Ecto neural progenitor cell (in vitro differentiated cells): ENCODE results near the gene UTS2B.

ENCODE experiments used
- DNase-seq: peaks from one replicate; pipeline ENCODE4 v3.0.0-alpha.2; 2018; ENCODE audit warnings: low spot score

Gene UTS2B

DNA sequence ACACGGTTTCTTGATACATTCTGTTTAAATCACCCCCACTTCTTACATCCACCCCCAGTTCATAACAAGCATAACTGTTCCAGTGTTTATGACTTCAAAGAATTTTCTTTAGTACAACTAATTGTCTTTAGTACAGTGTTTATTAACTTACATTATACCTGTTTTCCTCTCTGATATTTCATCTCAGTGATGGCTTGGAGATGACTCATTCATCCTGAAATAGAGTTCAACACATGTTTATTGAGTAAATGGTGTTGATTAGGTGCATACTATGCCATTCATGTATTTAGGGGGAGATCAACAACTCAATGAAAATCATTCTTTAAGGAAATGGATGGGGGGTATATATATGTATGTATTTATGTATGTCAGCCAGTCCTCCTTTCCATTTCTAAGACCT lies 21.7 kb upstream of the UTS2B start:
- DNase-seq, result no peak

DNA sequence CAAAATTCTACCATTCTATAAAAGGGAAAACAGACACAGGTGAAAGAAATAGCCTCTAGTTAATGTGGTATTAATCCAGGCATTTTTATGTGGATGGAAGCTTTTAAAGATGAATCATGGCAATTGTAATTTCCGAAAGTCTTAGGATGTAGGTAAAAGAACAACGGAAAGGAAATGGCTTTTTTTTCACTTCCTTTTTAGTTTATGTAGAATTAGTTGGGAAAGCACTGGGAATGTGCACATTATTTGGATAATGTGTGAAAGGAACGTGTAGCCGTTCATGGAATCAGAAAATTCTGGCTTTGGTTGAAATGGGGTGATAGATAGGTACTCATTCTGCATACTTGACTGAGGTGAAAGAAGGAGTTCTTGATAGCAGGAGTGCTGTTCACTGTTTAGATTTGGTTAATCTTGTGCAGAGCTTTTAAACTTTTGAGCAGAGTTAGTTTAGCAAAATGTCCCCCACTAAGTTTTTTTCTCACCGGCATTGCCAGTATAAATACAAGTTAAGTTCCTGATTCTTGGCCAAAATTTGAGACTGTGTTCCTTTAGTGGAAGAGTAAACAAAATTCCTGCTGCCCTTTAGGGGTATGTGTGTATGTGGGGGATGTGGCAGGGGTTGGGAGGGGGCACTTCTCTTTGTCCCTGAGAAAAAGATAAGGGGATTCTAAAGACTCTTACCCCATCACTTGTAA lies 20.2 kb upstream of the UTS2B start:
- DNase-seq, result no peak

DNA sequence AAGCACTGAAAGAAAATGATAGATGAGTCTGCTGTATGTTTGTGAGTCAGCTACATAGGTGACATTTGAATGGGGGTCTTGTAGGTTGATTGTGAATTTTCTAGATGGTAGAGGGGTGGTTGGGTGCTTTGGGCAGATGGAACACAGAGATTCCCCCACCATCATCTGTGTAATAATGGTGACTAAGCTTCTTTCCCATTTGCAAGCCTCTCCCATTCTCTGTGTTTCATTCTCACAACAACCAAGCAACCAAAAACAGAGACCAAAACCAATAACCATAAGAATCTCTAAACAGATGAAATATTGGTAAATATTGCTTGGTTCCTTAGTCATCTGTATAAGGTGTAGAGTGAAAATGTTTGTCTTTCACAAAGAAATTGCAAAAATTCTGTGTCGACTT lies 17.8 kb upstream of the UTS2B start:
- DNase-seq, result no peak

DNA sequence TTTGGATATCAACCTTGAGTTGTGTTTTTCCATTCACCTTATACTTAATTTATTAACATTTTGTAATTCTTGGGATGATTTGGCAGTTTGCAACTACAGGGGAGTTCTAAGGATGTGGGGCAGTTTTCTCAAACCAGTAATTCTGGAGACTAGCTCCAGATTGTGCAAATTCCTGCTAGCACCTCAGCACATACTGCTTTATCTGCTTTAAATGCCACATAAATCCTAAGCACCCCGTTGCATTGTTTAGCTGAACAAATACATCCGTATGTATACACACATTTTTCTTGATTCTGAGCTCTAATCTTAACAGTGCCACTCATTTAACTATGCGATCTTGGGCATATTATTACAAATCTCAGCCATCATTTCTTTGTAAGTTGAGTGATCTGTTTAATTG lies 16.9 kb upstream of the UTS2B start:
- no peak for DNase-seq

DNA sequence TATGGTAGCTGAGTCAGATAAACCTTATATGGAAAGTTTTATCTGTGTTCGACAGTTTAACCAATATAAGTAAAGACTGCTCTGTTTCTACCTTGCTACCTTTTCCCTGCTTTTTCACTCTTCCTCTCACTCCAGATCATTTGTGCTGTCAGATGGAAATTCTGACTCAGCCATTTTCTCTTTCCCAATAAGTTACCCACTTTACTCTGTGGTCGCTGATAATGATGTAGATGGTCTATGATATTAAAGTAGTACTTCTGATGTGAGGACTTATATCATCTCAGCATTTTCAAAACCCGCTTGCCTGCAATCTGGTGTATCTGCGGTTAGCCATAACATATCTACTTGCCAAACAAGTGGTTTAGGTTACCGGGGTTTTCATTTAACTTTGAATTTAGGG lies 15.0 kb upstream of the UTS2B start:
- DNase-seq, result no peak

DNA sequence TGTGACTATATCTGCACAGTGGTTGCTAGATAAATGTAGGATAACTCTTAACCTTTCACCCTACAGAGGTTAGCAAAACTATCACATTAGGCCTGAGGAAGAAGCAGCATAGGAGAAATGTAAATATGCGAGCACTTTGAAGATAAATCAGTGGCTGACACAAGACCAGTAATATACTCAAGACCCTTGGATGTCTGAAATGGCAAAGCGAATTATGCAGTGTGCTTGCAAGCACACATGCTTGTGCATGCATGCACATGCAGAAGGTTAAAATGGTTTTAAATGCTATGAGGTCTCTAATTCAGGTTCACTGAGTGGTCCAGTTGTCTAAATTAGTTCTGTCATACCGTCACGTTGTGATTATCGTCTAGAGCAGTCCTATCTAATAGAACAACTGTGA lies 13.6 kb upstream of the UTS2B start:
- DNase-seq, result no peak

DNA sequence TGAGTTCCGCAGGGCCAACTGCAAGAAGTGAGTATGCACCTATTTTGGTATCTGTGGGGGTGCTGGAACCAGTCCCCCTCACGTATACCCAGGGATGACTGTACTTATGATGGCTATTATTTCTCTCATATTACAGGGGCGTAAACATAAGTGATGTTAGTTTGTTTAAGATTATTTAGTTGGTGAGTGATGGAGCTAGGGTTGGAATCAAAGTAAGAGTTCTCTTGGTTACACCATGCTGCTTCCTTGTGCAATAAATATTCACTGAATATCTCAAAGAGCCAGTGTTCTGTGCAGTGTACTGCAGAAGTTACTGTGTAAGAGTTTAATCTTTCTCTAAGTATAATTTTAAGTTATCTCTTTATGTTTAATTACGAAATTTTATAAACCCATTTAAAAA lies 12.8 kb upstream of the UTS2B start:
- DNase-seq, result no peak

DNA sequence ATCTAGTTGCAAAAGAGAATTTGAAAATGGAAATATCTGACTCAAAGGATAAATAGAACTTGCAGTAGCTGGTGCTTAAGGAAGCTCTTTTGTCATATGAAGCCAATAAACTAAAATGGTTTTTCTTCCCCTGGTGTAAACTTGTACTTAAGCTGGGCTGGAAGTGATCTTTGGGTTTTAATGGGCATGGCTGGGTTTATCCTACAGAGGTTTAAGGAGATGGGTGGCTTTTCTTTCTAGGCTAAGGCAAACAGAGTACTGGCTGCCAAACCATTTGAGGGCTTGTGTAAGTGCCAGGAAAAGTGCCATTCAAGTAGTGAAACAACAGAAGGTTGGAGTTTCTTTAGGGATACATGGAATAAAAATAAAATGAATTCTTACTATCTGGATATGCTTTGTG lies 12.1 kb upstream of the UTS2B start:
- no peak for DNase-seq

DNA sequence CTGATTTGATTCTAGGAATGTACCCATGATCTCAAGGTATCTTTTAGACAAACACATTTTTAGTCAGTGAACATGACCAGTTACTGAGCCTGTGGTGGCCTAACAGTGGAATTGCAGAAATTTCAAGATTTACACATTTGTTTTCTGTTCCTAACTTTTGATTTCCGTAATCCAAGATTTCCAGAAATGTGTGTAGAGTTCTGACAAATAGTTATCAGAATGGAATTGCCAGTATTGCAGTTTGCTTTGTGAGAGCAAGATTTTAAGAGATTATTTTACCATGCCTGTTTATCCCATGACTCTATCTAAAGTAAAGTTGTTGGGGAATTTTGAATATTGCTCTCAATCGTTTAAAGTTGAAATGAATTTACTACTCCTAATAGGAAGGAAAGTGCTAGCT lies 11.7 kb upstream of the UTS2B start:
- DNase-seq, result no peak

DNA sequence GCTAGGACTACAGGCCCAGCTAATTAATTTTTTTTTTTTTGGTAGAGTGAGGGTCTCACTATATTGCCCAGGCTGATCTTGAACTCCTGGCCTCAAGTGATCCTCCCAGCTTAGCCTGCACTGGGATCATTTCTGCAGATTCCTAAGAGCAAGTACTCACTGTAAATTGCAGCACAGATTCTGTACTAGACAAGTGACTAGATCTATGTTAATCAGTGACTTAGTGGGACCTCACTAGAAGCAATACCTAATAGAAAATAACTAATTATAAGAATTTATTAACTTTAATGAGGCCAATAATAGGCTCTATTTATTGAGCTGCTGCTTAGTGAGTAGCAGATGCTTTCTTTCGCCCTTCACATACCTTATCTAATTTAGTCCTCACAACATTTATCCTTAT lies 10.6 kb upstream of the UTS2B start:
- no peak for DNase-seq

DNA sequence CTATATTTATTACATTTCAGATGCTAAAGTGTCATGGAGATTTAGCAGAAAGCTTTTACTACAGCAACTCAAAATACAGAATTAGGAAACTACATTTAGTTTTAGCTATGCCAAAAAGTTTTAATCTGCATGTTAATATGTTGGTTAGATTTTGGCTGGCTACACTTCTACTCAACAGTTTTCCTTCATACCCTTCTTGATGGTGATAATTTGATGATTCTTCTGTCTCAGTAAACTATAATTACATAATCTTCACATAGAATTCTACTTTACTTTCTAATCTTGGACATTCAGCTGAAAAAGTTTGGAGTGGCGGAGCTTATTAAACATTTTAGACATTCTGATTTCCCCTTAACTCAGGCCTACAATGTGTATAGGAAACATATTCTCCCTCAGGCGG lies 10.0 kb upstream of the UTS2B start:
- no peak for DNase-seq

DNA sequence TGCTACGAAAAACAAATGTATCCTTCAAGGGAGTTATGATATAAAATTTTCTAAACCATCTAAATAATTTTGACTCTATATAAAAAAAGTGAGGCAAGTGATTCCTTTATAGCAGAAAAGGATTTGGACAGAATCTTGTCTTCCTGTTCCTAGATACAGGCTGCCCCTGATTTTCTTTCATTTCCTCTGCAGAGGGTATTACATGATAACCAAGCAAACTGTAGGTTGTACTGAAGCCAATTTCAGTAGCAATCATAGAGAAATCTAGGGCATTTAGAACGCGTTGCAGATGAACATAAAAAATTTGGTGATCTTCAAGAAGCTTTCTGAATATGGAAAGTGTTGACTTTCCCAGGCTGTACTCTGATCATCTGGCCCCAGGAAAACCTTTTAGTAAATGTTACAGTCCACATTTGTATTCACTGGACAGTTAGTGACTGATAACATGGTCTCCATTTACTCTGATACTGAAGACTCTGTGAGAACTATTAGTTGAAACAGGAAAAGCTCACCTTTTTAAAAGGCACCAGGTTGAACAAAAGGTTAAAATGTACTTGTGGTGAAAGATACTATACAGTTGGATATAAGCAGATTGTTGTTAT lies 9.1 kb upstream of the UTS2B start:
- no peak for DNase-seq

DNA sequence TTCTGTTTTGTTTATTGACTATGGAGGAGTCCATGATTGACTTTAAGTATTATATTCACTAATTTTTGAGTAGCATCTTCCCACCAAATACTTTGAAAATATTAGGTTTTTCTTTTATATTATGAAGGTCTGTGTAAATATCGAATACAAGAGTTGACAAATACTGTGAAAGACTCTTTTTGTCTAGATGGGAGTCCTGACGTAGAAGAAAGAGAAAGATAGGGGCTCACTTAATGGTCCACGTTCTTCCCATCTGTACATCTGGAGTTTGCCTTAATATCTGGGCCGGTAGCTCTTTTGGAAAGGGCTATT lies 7.8 kb upstream of the UTS2B start:
- no peak for DNase-seq

DNA sequence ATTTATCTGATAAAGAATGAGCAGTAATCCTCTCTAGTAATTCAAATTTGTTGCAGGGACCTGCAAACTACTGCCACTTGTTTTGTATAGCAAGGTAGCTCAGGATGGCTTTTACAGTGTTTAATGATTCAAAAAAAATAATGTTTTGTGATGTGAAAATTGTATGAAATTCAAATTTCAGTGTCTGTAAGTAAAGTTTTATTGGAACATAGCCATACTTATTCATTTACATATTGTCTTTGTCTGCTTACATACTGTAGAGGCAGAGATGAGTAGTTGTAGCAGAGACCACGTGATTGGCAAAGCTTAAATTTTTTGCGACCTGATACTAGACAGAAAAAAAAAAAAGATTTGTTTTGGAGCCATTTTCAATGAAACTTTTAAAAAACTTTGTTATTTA lies 6.5 kb upstream of the UTS2B start:
- no peak for DNase-seq

DNA sequence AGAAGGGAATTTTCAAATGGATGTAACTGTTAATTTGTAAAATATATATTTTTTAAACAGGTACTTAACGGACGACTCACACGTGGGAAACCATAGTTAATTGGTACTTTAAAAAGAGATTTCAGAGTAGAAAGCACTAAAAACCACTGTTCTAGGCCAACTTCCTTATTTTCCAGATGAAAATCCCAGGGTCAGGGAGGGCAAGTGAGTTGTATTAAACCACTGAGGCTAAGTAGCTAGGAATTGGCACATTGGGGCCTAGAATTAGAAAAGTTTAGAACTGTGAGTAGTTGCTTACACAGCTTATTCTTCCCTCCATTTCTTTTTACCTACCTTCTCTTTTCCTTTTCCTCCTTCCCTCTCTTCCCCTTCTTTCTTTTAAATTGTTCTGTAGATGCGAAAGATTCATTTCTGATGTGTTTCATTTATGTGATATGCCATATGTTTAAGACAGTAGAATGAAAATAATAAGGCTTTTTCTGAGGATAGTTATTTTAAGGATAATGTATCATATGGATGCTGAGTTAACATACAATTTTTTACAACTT lies 4.1 kb upstream of the UTS2B start:
- no peak for DNase-seq

DNA sequence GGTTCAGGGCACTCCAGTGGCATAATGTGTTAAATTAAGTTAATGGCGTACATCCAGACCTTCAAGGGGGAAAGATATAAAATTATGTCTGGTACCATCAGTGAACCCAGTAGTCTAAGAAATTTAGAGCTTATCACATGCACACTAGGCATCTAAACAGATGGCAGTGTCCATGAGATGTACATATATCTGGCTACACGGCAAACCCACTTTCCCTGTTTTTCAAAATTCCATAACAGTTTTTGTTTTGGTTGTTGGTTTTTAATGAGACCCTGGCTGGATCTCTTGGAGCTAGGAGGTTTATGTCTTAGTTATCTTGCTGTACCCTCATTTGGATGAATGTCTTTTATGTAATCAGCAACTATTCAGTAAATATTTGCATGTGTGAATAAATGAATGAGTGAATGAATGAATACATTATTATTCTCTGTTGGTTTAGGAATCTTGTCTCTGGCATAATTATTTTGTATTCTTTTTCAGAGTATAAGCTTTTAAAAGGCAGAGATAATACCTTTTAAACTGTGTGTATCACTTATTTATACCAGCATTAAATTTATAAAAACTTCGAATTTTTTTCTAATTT lies 3.1 kb upstream of the UTS2B start:
- no peak for DNase-seq

DNA sequence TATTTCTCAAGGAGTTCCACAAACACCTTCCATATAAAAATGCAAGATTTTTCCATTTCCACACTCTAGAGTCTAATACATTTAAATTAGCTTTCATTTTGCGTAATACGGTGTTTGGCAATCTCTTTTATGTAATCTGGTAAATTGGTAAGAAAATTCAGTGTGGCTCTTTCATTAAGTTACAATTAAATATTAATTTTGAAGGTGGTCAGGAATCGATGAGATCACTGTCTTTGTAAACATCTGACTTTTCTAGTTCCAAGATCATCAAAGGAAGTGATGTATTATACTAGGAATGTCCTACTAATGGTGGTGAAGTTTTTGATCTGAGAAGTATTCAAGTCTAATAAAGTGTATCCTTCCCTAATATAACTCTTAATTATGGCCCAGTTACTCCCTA lies 1.1 kb upstream of the UTS2B start:
- no peak for DNase-seq

DNA sequence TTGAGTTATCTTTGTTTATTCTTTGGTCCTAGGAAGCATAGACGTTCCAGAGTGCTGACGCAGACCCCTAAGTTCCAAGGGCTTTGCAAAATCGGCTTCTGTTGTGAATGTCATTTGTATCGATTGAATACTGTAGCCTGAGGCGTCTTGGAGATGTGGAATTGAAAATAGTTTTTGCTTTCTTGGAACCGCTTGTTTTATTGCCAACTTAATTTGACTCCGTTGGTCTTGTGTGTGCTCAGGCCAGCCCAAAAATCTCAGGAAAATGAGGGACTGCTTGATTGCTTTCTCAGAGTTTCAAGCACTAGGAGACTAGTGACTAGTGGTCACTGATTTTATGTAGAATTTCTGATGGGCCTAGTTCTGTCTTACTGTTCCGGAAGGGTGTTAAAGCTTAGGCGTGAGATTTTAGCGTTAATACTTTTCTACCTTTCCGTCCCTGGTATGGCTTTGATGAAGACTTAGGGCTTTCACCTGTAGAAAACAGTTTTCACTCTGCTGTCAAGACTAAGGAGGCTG lies 263 bp upstream of the UTS2B start:
- DNase-seq, result no peak

DNA sequence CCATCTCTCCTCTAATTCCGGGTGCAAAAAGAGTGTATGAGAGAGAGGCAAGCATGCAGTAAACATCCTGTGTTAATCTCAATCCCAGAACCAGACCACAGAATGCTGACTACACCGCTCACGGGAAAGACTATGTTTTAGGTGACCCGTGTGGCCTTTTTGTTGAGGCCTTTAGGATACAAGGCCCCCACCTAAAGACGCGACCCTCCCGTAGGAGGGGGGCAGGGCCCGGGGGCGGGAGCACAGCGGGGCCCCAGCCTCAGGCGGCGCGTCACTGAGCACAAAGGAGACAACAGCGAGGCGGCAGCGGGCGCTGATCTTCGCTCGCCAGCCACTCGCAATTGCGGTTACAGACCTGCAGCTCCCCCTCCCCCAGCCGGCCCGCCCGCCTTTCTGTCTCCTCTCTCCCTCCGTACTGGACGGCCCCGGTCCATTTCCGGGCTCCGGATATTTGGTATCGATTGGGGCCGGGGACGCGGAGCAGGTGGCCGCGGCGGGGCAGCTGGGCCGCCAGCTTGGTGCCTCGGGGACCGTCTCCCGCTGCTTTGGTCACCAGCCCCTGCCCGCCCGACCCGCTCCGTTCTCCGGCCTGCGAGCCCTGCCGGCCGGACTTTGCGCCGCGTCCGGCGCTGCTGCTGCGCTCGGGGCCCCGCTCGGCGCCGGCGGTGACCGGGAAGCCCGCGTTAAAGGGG lies 1.2 kb downstream of the UTS2B start, which contains the start of gene CCDC50:
TSS of gene CCDC50 (plus strand) at position 433 of the 692 bp plus-strand sequence. CDS start 281 bp downstream, outside the sequence.
- peak; percentile 91 for DNase-seq

DNA sequence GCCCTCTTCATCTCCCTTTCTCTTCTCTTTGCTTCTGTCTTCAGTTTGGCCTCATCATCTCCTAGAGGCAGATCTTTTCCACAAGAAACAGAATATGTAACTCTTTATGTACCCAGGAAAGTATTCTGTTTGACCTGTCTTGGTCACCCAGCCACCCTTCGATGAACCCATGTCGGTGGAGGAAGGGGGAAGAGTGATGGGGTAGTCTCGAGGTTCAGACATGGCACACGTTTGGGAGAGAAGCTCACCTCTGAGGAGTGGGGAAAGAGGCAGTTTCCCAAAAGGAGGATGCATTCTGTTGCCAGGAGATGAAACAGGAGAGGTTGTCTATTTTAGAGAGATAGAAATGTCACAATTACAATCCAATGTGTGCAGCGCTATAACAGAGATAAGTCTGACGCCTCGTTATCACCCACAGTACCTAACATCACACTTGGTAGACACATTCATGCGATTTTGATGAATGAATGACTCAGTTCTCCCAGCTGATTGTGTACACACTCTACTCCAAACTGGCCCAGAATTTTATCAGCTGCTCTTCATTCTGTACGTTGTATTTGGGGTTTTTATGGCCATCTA lies 1.9 kb downstream of the UTS2B start:
- no peak for DNase-seq

DNA sequence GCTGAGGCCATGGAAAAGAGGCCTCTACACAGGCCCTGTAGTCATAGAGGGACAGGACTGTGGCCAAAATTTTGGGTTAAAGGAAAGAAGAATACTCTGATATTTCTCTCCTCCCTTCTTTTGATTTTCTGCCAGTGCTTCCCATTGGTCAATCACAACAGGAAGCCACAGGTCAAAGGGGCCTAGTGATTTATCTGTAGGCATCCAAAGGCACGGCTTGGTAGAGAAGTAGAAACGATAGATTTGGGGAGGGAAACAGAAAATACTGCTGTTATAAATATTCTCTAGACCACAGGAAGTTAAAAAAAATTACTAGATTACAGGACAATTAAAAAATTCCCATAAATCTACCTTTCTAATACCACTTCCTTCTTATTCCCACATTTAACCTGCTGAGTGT lies 2.8 kb downstream of the UTS2B start:
- DNase-seq, result no peak

DNA sequence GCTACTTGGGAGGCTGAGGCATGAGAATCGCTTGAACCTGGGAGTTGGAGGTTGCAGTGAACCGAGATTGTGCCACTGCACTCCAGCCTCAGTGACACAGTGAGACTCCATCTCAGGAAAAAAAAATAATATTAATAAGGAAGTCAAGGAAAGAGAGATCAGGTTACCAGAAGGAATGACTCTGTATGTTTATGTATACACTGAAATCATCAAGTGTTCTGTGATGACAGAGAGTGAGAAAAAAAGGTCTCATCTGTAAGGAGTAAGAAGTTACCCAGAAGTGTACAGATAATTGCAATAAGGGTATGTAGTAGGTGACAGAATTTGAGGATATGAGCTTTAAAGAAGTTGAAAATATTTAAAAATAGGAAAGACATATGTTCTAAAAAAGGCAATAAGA lies 5.4 kb downstream of the UTS2B start:
- no peak for DNase-seq
